Natural killer cell (primary cell): ENCODE results near the gene PRG2. TPM values are rescaled to one million over a fixed set of nuclear protein-coding genes. Genes with fewer than 3 reads are reported as not detected.

Source experiments
- ATAC-seq, 3 donors: fragments of 150-1000 bp in 2 of 3; fragments of 200-7000 bp in 1 of 3; cut with Tn5 transposase; 1 replicate in 1 of 3; 2 replicates in 2 of 3; pipeline ENCODE4 v1.10.0; 2021; ENCODE audit warnings: mild to moderate bottlenecking in 2 of 3, moderate library complexity in 2 of 3
- DNase-seq, 2 donors: peaks; one replicate each; pipeline versions ENCODE4 v3.0.0 to v3.0.0-alpha.2; 2013 to 2021; ENCODE audit warnings: mixed read lengths in 1 of 2
- H3K27ac ChIP-seq: one replicate; pipeline ENCODE4 v1.5.1; 2013; ENCODE audit warnings: mild to moderate bottlenecking, low read length
- H3K27me3 ChIP-seq: one replicate; pipeline ENCODE4 v1.6.1; 2013; ENCODE audit warnings: low read length; ENCODE audit not compliant: control insufficient read depth, insufficient read depth
- H3K36me3 ChIP-seq: one replicate; pipeline ENCODE4 v1.6.1; 2013; ENCODE audit warnings: low read length; ENCODE audit not compliant: control insufficient read depth, insufficient read depth
- H3K4me1 ChIP-seq: one replicate; pipeline ENCODE4 v1.6.1; 2013; ENCODE audit warnings: low read length; ENCODE audit not compliant: control insufficient read depth, insufficient read depth
- H3K4me3 ChIP-seq: one replicate; pipeline ENCODE4 v1.5.1; 2013; ENCODE audit warnings: low read length
- H3K9me3 ChIP-seq: one replicate; pipeline ENCODE4 v1.6.1; 2013; ENCODE audit warnings: low read length; ENCODE audit not compliant: control insufficient read depth, insufficient read depth
- H3K27ac Mint-ChIP-seq, 2 donors: one replicate each; pipeline ENCODE4 v1.8.0; 2022; ENCODE audit warnings: mild to moderate bottlenecking in 2 of 2, mixed read lengths in 2 of 2, moderate library complexity in 1 of 2
- H3K27me3 Mint-ChIP-seq, 2 donors: one replicate each; pipeline ENCODE4 v1.8.0; 2022; ENCODE audit warnings: low read depth in 2 of 2, mixed read lengths in 2 of 2
- H3K36me3 Mint-ChIP-seq: one replicate; pipeline ENCODE4 v1.8.0; 2022; ENCODE audit warnings: mixed read lengths
- H3K4me1 Mint-ChIP-seq, 2 donors: one replicate each; pipeline ENCODE4 v1.8.0; 2022; ENCODE audit warnings: mixed read lengths in 2 of 2
- H3K4me3 Mint-ChIP-seq: one replicate; pipeline ENCODE4 v1.8.0; 2022; ENCODE audit warnings: mild to moderate bottlenecking, moderate library complexity, mixed read lengths
- H3K9me3 Mint-ChIP-seq, 2 donors: one replicate each; pipeline ENCODE4 v1.8.0; 2022; ENCODE audit warnings: mixed read lengths in 2 of 2
- CTCF ChIP-seq: fragments of 200-600 bp; IDR thresholded peaks from one replicate; pipeline ENCODE4 v1.8.0; 2022; ENCODE audit warnings: antibody characterized with exemption
- WGBS: methylation state at CpG from one replicate; pipeline ENCODE4 v1.1.7; 2013; ENCODE audit warnings: missing lambda C conversion rate; ENCODE audit not compliant: insufficient coverage; 5-methylcytosine and 5-hydroxymethylcytosine counted together
- intact Hi-C: fragments of 100-400 bp; cut with micrococcal nuclease; formaldehyde crosslinking; loops from one replicate; pipeline ENCODE4 v1.14.2; 2022
- total RNA-seq, 4 donors: library from RNA; stranded (reverse); fragments of 120-200 nt in 1 of 4; gene quantifications; one replicate each; pipeline versions ENCODE4 v1.2.3 to v1.2.4, GENCODE V29; 2013 to 2022

PRG2 gene
- total RNA-seq, 3 donors from 2014 or later (not counting 1 experiment from before 2014, with no cell fraction given), result 1.2 to 2.4 TPM; not detected in 1

GRCh38 chr11:57425565-57426438 is 35.4 kb upstream of the PRG2 start:
- Histone ChIP-seq H3K36me3 (no peaks in the 10 kb centered on the region), H3K9me3 (no peaks in the 10 kb centered on the region), H3K27me3 (no peaks in the 10 kb centered on the region), H3K4me1 (peaks cover 60% of the 10 kb centered on the region), H3K27ac (peak overlapping the region; percentile 65), H3K4me3 (peak overlapping the region; percentile 48)
- 67% methylated on average over 15 of the region's 15 CpGs for WGBS
- H3K27ac Mint-ChIP-seq, result peak overlapping the region; percentile 79 to 90
- peak in 1 of 2 donors; percentile 17 for DNase-seq
- no peaks in the 10 kb centered on the region for H3K9me3 Mint-ChIP-seq
- peaks cover 0 to 7% of the 10 kb centered on the region in 2 donors for H3K27me3 Mint-ChIP-seq
- ATAC-seq, result no peak
- peaks cover 54 to 63% of the 10 kb centered on the region in 2 donors for H3K4me1 Mint-ChIP-seq
- peak overlapping the region; percentile 91 for H3K4me3 Mint-ChIP-seq
- H3K36me3 Mint-ChIP-seq, result no peaks in the 10 kb centered on the region
- intact Hi-C loops, result loop anchor here (5.0 kb wide), 1 partner anchor 89 kb away; the partner anchor contains the start of genes P2RX3 and SSRP1
- TF ChIP-seq CTCF, result no peak

GRCh38 chr11:57424792-57425564 is 34.5 kb upstream of the PRG2 start:
- DNase-seq (peak; percentile 77 to 92), ATAC-seq (peak; percentile 80 to 92 (median 86))
- TF ChIP-seq CTCF, result no peak
- WGBS, result 13% methylated on average over 15 of the region's 15 CpGs
- intact Hi-C loops, result loop anchor here (5.0 kb wide), 1 partner anchor 88 kb away; the partner anchor contains the start of genes P2RX3 and SSRP1
- Histone ChIP-seq H3K27me3 (no peaks in the 10 kb centered on the region), H3K9me3 (no peaks in the 10 kb centered on the region), H3K27ac (peak overlapping the region; percentile 65), H3K36me3 (peaks cover 2% of the 10 kb centered on the region), H3K4me1 (peaks cover 60% of the 10 kb centered on the region), H3K4me3 (no peak overlapping the region)
- no peaks in the 10 kb centered on the region for H3K9me3 Mint-ChIP-seq
- H3K36me3 Mint-ChIP-seq, result no peaks in the 10 kb centered on the region
- H3K4me3 Mint-ChIP-seq, result peak overlapping the region; percentile 71
- H3K27ac Mint-ChIP-seq, result peak overlapping the region; percentile 79 to 90
- H3K4me1 Mint-ChIP-seq, result peaks cover 54 to 65% of the 10 kb centered on the region in 2 donors
- peaks cover 0 to 7% of the 10 kb centered on the region in 2 donors for H3K27me3 Mint-ChIP-seq

- no peak for TF ChIP-seq CTCF
- Mint-ChIP-seq H3K36me3 (no peaks in the 10 kb centered on the region), H3K4me1 (peaks cover 54 to 65% of the 10 kb centered on the region in 2 donors), H3K9me3 (no peaks in the 10 kb centered on the region), H3K4me3 (peak overlapping the region; percentile 41), H3K27me3 (peaks cover 0 to 7% of the 10 kb centered on the region in 2 donors), H3K27ac (peak overlapping the region; percentile 79 to 90)
- intact Hi-C loops, result no loop called here
- Histone ChIP-seq H3K36me3 (peaks cover 2% of the 10 kb centered on the region), H3K4me3 (no peak overlapping the region), H3K9me3 (no peaks in the 10 kb centered on the region), H3K4me1 (peaks cover 60% of the 10 kb centered on the region), H3K27me3 (no peaks in the 10 kb centered on the region), H3K27ac (peak overlapping the region; percentile 65)
- 85% methylated on average over 9 of the region's 9 CpGs for WGBS
- DNase-seq (peak in 1 of 2 donors; percentile 12), ATAC-seq (no peak)
Measured at GRCh38 chr11:57424137-57424791, 33.8 kb upstream of the PRG2 start.
